DND-41 (cell line): Measurements from ENCODE around the gene IDH2.

Experiments
- EZH2 ChIP-seq: IDR thresholded peaks from 3 replicates; pipeline ENCODE4 v1.6.1; 2012; ENCODE audit warnings: borderline replicate concordance, low read depth, mild to moderate bottlenecking, moderate library complexity, low read length, inconsistent platforms; ENCODE audit not compliant: severe bottlenecking
- TF ChIP-seq, protein P1 (sequence below): IDR thresholded peaks from 2 replicates; pipeline ENCODE4 v1.5.1; 2012; ENCODE audit warnings: borderline replicate concordance, low read length, moderate library complexity, mild to moderate bottlenecking; ENCODE audit not compliant: poor library complexity, severe bottlenecking; ENCODE audit errors: extremely low read depth

DNA sequence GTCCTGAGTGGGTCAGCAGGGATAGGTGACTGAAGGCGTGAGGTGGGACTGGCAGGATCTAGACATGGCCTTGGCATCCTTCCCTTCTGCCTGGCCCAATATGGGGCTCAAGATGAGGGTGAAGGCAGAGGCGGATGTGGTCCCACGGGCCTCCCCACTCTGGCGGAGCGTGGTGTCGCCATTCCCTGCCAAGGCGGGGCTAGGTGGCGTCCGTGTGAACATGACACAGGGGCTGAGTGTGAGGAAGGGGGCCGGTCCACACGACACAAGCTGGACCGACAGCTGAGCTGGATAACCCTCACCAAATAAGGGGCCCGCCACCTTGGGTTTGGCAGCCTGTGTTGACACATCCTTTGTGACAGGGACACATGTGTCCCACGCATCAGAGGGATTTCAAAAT is 58.1 kb downstream of the IDH2 start:
- TF ChIP-seq, protein P1, sequence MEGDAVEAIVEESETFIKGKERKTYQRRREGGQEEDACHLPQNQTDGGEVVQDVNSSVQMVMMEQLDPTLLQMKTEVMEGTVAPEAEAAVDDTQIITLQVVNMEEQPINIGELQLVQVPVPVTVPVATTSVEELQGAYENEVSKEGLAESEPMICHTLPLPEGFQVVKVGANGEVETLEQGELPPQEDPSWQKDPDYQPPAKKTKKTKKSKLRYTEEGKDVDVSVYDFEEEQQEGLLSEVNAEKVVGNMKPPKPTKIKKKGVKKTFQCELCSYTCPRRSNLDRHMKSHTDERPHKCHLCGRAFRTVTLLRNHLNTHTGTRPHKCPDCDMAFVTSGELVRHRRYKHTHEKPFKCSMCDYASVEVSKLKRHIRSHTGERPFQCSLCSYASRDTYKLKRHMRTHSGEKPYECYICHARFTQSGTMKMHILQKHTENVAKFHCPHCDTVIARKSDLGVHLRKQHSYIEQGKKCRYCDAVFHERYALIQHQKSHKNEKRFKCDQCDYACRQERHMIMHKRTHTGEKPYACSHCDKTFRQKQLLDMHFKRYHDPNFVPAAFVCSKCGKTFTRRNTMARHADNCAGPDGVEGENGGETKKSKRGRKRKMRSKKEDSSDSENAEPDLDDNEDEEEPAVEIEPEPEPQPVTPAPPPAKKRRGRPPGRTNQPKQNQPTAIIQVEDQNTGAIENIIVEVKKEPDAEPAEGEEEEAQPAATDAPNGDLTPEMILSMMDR, result no peak
- no peak for TF ChIP-seq EZH2
